ENCODE measurements around the gene SLC35G3.
"Not testable (repeated sequence)": the region's sequence is repeated elsewhere in the genome, so short reads cannot be mapped to it uniquely, and the experiment has no call there.

Gene SLC35G3

DNA sequence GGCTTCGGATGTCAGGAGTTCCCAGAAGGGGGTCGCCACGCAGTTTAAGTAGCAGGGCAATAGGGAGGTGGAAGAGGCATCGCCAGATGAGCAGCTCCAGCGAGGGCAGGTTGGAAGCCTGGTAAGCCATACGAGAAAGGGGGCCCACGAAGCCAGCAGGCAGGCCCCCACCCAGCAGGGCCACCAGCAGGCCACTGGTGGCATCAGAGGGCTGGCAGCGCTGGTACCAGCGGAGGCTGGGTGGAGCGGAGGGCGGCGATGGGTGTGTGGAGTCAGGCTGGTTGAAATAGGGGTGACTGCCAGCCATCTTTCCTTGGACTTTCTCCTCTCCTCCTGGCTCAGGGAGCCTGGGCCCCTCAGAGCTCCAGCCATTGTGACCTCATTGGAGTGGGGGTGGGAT lies at the start of gene SLC35G3:
Gene SLC35G3 (minus strand): TSS at position 393 of the 400 bp plus-strand sequence. CDS start 86 bp downstream, at position 307.
- DNase-seq: not testable (repeated sequence)

DNA sequence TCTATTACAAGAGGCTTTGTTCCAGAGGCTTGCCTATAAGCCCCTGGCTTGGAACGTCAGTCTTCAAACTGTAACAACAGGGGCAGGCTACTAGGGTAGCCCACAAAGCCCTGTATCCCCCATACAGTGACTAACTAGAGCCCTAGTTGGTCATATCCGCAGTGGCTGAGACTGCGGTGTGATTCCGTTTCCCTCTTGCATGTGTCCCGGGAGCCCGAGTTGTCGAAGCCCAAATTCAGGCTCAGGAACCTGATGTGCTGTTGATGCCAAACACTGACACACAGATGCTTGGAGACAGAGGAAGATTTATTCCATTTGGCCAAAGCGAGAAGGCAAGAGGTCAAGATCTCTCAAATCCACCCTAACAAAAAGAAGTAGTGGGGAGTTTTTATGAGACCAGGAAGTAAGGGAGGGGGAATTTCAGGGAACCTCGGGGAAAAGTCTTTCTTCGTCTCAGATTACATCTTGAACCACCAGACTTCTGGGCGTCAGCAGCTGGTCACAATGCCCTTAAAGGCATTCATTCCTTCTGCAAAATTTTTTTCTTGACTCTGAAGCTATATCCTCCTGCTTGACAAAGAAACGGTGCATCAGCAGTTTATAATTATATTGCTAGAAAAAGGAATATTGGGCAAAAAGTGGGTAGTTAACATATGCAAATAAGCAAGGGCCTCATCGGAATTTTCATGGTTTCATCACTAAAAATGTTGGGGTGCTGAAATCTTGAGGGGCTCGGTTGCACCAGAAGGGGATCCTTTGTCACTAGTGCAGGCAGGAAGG lies 49.6 kb upstream of the SLC35G3 start:
- no peak for DNase-seq

DNA sequence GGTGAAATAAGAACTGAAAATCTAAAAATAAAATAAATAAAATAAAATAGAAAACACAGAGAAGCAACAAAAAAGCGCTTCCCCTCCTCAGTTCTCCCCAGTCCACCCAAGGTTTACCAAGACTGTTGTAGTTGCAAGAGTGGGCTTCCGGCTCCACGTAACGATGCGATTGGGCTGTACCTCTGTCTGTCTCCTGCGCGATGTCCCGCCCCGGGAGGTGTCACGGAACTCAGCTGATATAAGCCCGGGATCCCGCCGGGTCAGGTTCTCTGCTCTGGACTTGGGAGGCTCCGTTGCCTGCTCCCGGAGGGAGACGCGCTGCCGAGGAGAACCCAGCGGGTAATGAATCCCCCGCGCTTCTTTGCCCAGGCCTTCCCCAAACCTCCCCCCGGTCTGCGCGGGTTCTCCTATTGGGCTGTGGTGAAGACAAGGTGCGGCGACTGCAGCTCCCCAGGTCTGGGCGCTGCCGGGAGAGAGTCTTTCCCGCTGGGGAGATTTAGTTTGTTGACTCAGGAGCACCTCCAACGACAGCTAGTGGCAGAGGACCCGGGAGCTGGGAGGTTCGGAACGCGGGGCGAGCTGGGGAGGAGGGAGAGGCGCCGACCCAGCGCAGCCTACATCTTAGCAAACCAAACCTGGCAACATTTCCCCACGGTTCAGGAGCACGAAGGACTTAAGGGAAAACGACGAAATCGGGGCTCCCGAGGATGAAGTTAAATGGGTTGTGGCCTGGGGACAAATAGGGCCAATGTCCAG lies 48.8 kb upstream of the SLC35G3 start, which contains the start of gene SLFN5:
Gene SLFN5 (plus strand): TSS at position 268 of the 756 bp plus-strand sequence. CDS start 15,619 bp downstream, outside the sequence.
- peak; percentile 77 for DNase-seq

DNA sequence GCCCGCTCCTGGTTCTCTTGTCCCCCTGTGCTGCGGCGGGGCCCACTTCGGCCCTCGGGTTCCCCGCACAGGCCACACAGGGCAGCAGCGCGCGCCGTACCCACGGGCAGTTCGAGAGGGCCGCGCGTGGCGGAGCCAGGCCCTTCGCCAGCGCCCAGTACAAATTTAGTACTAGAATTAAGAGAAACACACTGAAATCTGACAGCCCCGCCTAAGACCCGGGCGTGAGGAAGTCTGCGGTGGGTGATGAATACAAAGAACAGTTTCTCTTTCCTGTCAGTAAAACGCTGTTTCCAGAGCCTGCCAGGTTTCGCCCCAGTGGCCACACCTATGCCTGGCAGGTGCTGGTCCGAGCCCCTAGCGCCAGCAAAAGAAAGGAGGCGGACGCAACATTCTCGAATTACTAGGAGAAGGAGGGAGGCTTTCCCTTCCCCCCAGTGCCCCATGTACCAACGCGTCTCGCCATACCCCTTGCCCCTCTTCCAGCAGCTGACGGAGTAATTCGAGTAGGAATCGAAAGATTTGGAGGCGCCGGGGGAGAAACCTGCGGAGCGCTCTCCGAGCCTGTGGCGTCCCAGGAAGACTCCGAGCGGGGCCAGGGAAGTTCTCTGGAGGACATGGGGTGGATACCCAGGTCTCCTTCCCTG lies 48.1 kb upstream of the SLC35G3 start:
- peak; percentile 63 for DNase-seq

DNA sequence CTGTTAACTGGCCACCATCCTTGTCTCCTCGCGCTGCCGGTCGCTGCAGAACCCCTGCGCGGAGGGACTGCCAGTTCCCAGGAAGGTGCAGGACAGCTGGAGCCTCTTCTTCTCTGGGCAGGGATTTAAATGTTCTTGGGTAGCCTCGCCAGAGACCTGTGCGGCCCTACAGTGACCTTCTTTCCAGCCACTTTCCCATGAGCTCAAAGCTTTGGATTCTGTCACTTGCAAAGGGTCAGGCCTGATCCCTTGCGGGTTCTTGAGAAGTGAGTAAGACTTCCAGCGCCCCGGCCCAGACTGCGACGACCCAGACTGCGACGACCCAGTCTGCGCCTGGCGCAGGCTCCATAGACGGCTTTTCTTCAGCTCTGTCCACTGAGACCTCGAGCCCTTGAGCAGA lies 47.3 kb upstream of the SLC35G3 start:
- DNase-seq: no peak

DNA sequence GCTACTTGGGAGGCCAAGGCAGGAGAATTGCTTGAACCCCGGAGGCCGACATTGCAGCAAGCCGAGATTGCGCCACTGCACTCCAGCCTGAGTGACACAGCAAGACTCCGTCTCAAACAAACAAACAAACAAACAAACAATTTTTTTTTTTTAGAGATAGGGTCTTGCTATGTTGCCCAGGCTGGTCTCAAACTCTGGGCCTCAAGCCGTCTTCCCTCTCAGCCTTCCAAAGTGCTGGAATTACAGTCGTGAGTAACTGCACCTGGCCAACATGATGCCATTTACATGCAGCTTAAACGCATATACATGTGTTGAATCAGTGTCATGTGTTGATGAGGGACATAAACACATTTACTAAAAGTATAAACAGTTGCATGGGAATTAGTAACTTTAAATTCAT lies 46.7 kb upstream of the SLC35G3 start:
- DNase-seq: no peak

DNA sequence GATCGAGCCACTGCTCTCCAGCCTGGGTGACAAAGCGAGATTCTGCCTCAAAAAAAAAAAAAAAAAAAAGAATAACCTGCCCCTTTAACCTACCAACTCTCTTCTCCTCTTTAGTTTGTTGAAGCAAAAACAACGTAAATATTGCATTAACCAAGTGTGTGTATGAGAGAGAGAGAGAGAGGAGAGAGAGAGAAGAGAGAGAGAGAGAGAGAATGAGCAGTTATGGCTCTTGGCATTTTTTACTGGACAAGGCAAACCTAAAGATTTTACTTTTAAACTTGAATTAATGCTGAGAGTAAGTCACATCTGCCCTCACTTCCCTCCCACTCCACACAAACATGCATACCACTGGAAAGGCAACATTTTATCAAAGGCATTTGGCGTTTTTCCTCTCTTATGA lies 45.6 kb upstream of the SLC35G3 start:
- DNase-seq: no peak

DNA sequence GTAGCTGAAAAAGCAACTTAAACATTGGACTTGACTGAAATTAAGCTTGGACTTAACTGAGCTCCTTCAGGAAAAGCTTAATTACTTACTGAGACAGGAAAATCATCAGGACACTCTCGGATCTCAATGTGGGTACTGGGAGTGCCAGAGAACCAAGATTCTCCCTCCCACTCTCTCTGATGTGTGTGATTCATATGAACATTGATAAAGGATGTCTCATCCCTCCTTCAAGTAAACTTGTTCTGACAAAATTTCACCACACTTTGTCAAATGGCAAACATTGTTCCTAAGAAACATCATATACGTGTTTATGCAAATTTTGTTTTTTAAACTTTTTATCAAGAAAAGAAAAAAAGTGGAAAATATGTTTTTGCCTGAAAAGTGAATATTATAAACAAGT lies 44.6 kb upstream of the SLC35G3 start:
- DNase-seq: no peak

DNA sequence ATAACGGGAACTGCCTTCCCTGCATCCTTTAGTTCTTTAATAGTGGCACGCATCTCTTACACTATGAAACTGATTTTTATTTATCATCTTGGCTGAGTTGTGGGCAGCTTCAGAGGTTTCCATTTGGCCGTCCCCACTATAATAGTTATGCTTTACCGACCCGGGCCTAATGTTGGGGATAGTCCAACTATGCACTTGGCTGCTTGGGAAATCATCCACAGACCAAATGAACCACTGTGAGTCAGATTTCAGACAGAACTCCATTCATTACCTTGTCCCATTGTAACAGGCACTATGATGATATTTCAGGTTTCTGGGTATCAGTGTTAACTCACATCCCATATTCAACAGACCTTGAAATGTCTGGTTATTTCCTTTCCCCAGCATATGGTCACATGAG lies 42.6 kb upstream of the SLC35G3 start:
- no peak for DNase-seq

DNA sequence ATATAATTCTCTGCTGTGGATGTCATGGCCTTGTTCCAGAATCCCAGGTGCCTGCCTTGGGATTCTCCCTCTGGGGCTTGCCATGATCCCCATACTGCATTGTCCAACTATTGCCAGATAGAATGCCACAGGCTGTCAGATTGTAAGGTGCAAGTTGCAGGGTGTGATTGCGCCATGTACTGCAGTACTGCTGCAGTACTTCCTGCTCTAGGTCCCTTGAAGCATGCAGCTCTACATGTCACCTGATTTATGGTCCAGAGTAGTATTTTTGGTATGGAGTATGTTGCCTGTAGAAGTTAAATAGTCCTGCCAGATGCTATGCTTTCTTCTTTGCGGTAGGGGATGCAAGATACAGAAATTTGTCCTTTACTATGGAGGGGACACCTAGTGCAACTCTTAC lies 41.7 kb upstream of the SLC35G3 start:
- DNase-seq: no peak

DNA sequence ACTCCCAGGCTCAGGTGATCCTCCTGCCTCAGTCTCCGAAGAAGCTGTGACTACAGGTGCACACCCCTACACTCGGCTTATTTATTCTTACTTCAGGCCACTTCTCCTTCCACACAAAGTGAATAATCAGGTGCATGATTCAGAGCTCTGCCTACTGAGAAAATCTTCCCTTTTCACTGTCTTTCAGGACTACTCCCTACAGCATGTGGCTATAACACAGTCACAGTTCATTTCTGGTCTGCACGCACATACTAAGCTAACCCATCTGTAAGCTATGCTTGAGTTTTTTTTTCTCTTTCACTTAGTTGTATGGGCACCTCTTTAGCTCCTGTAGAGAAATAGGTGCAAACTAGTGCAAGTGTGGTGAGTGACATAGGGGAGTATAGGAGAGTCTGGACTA lies 41.1 kb upstream of the SLC35G3 start:
- DNase-seq: no peak

DNA sequence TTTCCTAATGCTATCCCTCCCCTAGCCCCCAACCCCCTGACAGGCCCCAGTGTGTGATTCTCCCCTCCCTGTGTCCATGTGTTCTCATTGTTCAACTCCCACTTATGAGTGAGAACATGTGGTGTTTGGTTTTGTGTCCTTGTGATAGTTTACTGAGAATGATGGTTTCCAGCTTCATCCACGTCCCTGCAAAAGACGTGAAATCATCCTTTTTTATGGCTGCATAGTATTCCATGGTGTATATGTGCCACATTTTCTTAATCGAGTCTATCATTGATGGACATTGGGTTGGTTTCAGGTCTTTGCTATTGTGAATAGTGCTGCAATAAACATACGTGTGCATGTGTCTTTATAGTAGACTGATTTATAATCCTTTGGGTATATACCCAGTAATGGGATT lies 40.1 kb upstream of the SLC35G3 start:
- DNase-seq: not testable (repeated sequence)

DNA sequence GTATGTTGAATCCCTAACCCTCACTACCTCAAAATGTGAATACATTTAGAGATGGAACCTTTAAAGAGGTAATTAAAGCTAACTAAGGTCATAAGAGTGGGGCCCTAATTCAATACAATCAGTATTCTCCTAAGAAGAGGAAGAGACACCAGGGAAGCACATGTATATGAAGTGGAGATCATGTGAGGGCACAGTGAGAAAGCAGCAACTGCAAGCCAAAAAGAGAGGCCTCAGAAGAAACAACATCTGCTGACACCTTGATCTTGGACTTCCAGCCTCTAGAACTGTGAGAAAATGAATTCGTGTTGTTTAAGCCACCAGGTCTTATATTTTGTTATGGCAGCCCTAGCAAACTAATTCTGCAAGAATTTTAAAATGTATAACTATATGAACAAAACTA lies 35.4 kb upstream of the SLC35G3 start:
- no peak for DNase-seq

DNA sequence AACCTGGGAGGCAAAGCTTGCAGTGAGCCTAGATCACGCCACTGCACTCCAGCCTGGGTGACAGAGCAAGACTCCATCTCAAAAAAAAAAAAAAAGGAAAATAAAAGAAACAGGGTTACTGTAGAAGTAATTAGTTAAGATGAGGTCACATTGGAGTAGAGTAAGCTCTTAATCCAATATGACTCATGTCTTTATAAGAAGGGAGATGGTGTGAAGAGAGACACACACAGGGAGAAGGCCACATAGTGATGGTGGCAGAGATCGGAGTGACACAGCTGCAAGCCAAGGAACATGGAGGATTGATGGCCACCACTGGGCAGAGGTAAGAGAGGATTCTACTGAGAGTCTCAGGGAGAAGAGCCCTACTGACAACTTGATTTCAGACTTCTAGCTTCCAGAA lies 33.4 kb upstream of the SLC35G3 start:
- DNase-seq: no peak

DNA sequence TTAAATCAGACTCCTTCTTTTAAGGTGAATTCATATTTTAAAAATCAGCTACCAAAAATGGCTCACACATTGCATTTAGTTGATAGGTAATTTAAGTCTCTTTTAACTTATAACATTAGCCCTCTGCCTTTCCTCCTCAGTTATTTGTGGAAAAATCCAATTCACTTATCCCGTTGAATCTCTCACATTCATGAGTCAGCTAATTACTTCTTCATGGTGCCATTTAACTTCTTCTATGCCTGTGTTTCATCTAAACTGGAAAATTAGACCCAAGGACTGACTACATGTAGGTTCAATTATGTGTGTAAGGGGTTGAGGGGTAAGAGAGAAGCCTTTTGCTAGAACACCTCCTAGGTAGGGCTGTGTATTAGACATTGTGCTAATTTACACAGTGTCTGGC lies 30.2 kb upstream of the SLC35G3 start:
- no peak for DNase-seq

DNA sequence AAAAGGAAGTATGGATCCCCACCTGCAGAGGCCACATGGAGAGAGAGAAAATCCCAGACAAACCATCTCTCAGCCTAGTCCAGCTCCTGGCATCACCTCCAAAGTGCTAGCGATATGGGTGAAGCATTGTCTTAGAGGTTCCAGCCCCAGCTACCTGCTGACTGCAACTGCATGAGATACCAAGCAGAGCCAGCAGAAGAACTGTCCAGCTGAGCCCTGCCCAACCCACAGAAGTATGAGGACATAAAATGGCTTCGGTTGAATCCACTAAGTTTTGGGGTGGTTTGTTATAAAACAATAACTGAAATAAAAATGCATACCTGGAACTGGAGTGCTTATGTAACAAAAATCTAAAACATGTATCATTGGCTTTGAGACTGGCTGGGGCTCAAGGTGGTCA lies 28.3 kb upstream of the SLC35G3 start:
- DNase-seq: no peak

DNA sequence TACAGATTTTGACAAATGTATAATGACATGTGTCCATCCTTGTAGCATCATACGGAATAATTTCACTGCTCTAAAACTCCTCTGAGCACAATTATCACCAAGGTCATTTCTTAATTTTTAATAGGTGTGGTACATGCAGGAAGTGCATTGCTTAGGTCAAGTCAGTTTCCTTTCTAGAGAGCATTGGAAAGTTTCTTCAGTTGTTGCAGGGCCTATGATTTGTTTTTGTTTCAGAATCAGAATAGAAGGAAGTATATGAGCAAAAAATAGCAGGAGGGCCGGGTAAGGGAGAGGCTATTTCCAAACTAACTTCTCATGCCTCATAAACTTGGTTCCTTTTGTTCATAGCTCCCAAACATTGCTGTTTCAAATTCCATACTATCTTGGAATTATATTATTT lies 24.7 kb upstream of the SLC35G3 start:
- no peak for DNase-seq

DNA sequence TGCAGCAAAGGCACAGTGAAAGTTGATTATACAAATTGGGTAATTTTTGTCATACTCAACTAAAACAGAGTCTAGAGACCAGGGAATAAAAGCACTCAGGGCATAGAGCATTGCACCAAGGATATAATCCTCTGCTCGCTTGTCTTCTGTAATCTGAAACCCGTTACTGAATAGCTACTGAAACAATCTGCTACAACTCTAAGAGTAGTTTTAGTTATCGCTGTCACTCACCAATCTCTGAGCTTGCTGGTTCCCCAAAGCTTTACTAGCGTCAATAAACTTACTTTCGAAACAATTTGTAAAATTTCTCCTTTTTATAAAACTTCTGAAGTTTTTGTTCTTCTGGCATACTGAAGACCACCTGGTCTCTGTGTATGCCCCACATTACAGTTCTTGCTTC lies 22.9 kb upstream of the SLC35G3 start:
- DNase-seq: no peak

DNA sequence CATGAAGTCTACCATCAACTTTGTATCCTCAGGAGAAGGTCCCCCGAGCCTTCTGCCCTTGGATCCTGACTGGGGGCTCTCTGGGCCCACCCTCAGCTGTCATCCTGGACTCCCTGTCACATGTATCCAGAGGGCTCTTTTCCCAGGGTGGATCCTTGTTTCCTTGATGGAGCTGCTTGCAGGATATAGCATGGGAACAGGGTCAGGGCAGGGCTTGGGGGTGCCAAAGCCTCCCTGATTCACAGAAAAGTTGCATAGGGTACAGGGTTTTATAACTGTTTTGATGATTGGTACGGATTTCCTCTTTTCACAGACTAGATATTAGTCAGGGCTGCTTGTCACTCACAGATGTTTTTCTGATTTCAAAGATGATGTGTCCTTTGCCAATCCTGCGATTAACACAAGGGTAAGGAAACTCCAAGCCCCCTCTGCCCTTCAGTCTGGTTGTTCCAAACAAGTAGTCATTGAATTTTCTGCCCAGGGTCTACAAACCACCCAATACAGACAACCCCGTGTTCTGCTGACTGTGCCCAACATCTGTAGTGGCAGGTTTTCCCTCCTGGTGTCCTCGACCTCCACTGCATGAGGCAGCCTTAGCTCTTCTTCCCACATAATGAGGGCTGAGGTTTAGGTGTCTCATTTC lies 20.6 kb upstream of the SLC35G3 start:
- DNase-seq: no peak

DNA sequence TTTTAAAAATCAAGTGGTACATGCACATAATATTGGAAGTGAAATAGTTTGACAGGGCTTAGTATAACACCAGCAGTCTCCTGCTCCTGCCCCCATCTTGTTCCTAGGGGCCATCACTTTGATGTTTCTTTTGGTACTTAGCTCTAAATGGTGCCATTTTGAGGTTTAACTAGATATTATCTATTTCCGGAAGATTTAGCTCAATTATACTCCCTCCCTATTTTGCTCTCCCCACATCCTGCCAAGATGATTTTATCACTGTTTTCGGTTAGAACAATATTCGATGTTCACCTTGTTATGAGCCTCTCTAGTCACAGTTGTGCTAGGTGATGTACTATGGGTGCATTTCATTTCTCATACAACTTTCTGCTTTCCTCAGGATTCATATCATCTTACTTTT lies 20.0 kb upstream of the SLC35G3 start:
- DNase-seq: no peak

DNA sequence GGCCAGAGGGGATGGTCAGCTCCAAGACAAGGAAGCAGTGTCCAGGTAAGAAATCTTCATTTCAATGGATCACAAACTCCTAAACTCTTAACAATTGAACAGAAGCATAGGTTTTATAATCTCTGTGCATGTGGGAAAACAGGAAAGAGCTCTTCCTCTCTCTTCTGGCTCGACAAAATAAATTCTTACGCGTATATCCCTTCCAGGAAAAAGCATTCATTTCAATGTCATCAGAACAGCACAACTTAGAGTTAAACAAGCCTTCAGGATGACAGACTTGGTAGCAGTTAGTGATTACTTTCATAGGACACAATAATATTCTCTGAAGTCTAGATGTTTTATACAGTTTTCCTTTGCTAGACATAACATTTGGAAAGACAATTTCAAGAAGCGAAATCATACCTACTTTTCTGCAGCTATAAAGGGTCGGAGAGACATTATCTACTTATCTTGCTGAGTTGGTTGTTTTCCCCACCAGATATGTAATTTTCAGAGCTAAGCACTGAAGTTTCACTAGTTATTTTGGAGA lies 19.3 kb upstream of the SLC35G3 start:
- DNase-seq: no peak

DNA sequence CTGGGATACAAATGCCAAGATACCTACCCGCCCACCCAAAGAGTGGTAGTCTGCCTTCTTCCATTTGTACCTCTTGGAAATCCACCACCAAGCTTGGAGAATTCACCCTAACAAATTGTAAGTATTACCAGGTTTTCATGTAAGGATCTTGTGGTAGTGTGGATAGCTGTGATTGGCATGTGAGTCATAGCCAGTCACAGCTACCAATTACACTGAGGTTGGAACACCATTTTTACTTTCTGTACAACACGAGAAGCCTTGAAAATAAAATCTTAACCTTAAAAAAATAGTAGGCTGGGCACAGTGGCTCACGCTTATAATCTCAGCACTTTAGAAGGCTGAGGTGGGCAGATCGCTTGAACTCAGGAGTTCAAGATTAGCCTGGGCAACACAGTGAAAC lies 18.5 kb upstream of the SLC35G3 start:
- DNase-seq: no peak

DNA sequence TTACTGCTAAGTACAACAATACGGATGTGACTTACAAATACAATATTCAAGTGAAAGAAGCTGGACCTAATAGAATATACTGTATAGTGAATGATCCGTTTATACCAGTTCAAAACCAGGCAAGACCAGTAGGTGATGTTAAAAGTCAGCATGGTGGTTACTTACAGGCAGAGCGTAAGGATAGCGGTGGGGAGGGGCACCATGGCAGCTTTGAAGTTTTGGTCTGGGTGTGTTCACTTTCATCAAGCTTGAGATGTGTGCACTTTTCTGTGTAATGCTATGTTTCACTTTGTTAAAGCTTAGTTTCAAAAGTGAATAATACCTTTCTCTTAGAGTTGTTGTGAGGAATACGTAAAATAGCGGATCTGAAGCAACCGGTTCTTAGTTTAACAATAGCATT lies 16.5 kb upstream of the SLC35G3 start:
- no peak for DNase-seq

Data from NCI-H748 treated with DMSO at 0.1 percent for 48 hours (cell line).